ENCODE data around the gene DUSP1.

Gene DUSP1

GRCh38 chr5:172777881-172778814 lies 7.2 kb upstream of the DUSP1 start:
- peak; percentile 59 for DNase-seq (ENCODE audit: low spot score)

GRCh38 chr5:172776235-172776594 lies 5.2 kb upstream of the DUSP1 start:
- no peak for DNase-seq (ENCODE audit: low spot score)

- peak; percentile 67 for DNase-seq (ENCODE audit: low spot score)
Observed at GRCh38 chr5:172775326-172776234, 4.6 kb upstream of the DUSP1 start.

GRCh38 chr5:172774561-172775315 lies 3.7 kb upstream of the DUSP1 start:
- no peak for DNase-seq (ENCODE audit: low spot score)

GRCh38 chr5:172773481-172774469 lies 2.8 kb upstream of the DUSP1 start:
- DNase-seq (ENCODE audit: low spot score), result no peak

- peak; percentile 87 for DNase-seq (ENCODE audit: low spot score)
Observed at GRCh38 chr5:172772112-172772906, 1.3 kb upstream of the DUSP1 start.

- no peak for DNase-seq (ENCODE audit: low spot score)
Observed at GRCh38 chr5:172771439-172772111, 580 bp upstream of the DUSP1 start.

- DNase-seq (ENCODE audit: low spot score), result no peak
Observed at GRCh38 chr5:172770374-172770674, 671 bp downstream of the DUSP1 start.

- DNase-seq (ENCODE audit: low spot score), result no peak
Observed at GRCh38 chr5:172769616-172770373, 1.2 kb downstream of the DUSP1 start.

GRCh38 chr5:172769342-172769615 lies 1.7 kb downstream of the DUSP1 start:
- DNase-seq (ENCODE audit: low spot score), result no peak

GRCh38 chr5:172768573-172769341 lies 2.2 kb downstream of the DUSP1 start:
- DNase-seq (ENCODE audit: low spot score), result no peak

GRCh38 chr5:172768098-172768572 lies 2.9 kb downstream of the DUSP1 start:
- no peak for DNase-seq (ENCODE audit: low spot score)

GRCh38 chr5:172766287-172767108 lies 4.5 kb downstream of the DUSP1 start:
- DNase-seq (ENCODE audit: low spot score), result no peak

GRCh38 chr5:172765766-172766286 lies 5.2 kb downstream of the DUSP1 start:
- DNase-seq (ENCODE audit: low spot score), result no peak

- DNase-seq (ENCODE audit: low spot score), result peak; percentile 97
Observed at GRCh38 chr5:172764861-172765765, 5.9 kb downstream of the DUSP1 start.

- no peak for DNase-seq (ENCODE audit: low spot score)
Observed at GRCh38 chr5:172763120-172763464, 7.9 kb downstream of the DUSP1 start.
